Measurements from ENCODE around the gene ZBTB20. TPM values are rescaled to one million over a fixed set of nuclear protein-coding genes. Genes with fewer than 3 reads are reported as not detected.
A peak's percentile ranks its signal among the peaks of the same experiment; 100 is the strongest.

Gene ZBTB20
- total and polyA plus RNA-seq, 2 of the 4 experiments (the other 2 are of a cell fraction) = 0.75 to 14.7 TPM

- dilution Hi-C loops (cut with HindIII; ENCODE audit: low sequenced_read_pairs, unreplicated experiment) = no loop called here
- peaks cover 0 to 3% of the 10 kb centered on the region in 2 experiments; a peak in 1 of 4 replicates for H3K79me1 ChIP-seq (ENCODE audit: low read depth in 1 of 2, low read length in 2 of 2)
- H2AFZ ChIP-seq (replicated peaks; ENCODE audit: low read length, poor library complexity) = no peak overlapping the region
- no peak overlapping the region for H2AK9ac ChIP-seq (replicated peaks; ENCODE audit: low read depth, low read length, poor library complexity)
- no peak overlapping the region for H2BK15ac ChIP-seq (ENCODE audit: low read depth, low read length)
- no peaks in the 10 kb centered on the region for H4K20me1 ChIP-seq (ENCODE audit: insufficient read depth, low read length)
- ATAC-seq (ENCODE audit: low read depth) (peak; percentile 44), DNase-seq (peak; percentile 52)
- no peak overlapping the region for H4K8ac ChIP-seq (ENCODE audit: low read depth in 2 of 2, low read length in 2 of 2)
- H3K9me3 ChIP-seq (ENCODE audit: control insufficient read depth, insufficient read depth, low read length) = no peaks in the 10 kb centered on the region
- no peak overlapping the region for H4K5ac ChIP-seq (ENCODE audit: low read depth, low read length)
- H2AK5ac ChIP-seq (ENCODE audit: low read depth, low read length) = no peak overlapping the region
- CTCF ChIA-PET = no interaction called here
- no peak overlapping the region for H3K4ac ChIP-seq (ENCODE audit: low read depth, low read length)
- no peak overlapping the region for H2BK120ac ChIP-seq (ENCODE audit: low read depth, low read length)
- H3K27me3 ChIP-seq (ENCODE audit: control insufficient read depth, insufficient read depth, low read length) = no peaks in the 10 kb centered on the region
- H3K4me1 ChIP-seq (ENCODE audit: control insufficient read depth, insufficient read depth, low read length) = peaks cover 3% of the 10 kb centered on the region; the same call in 1 of the 2 replicates
- POLR2A ChIA-PET (ENCODE audit: unreplicated experiment) = interaction anchor here (0.6 to 0.7 kb wide), 2 partner anchors 39 to 348 kb away, joined by 3 read pairs; no protein-coding TSS in a partner anchor
- H3K27ac ChIP-seq (ENCODE audit: insufficient read depth, low read length) = no peak overlapping the region
- in situ Hi-C loops (cut with MboI; ENCODE audit: low sequenced_read_pairs) = no loop called here
- H3K23ac ChIP-seq (ENCODE audit: low read depth, low read length) = no peak overlapping the region
- peak overlapping the region; percentile 18; the same call in 1 of the 2 replicates for H3K4me2 ChIP-seq (ENCODE audit: low read depth, low read length)
- H3K36me3 ChIP-seq (ENCODE audit: control insufficient read depth, insufficient read depth, low read length) = no peaks in the 10 kb centered on the region
- no peak for TF ChIP-seq RFX5 (IDR thresholded peaks at IDR 0.05; ENCODE audit: low read depth, low read length)
- no peak for TF ChIP-seq RCOR1 (IDR thresholded peaks at IDR 0.05; ENCODE audit: insufficient replicate concordance, low read length)
- no peak for TF ChIP-seq FOS (IDR thresholded peaks at IDR 0.05; ENCODE audit: low read depth, low read length)
- no peak for TF ChIP-seq CEBPB (IDR thresholded peaks at IDR 0.05; ENCODE audit: low read depth, low read length)
- no peak for TF ChIP-seq CTCF (conservative IDR thresholded peaks at IDR 0.05; ENCODE audit: low read depth, low read length)
- peak; percentile 38; the same call in 1 of the 2 replicates for TF ChIP-seq MAFK (IDR thresholded peaks at IDR 0.05; ENCODE audit: low read depth, low read length)
- no peak for TF ChIP-seq MXI1 (IDR thresholded peaks at IDR 0.05; ENCODE audit: borderline replicate concordance, low read depth, low read length)
- no peak overlapping the region for H3K56ac ChIP-seq (ENCODE audit: extremely low read depth, insufficient read depth, low read length)
- no TSS peak for BruUV-seq (replicated peaks)
- H3K14ac ChIP-seq (replicated peaks; ENCODE audit: low read depth, low read length) = no peak overlapping the region
- no peak overlapping the region for H3K4me3 ChIP-seq (ENCODE audit: insufficient read depth, low read depth, low read length)
- H3K18ac ChIP-seq (ENCODE audit: low read depth, low read length) = no peak overlapping the region
- H2BK20ac ChIP-seq (ENCODE audit: low read depth, low read length) = no peak overlapping the region
- intact Hi-C loops (cut with micrococcal nuclease) = no loop called here
- H4K91ac ChIP-seq (ENCODE audit: insufficient read depth, low read depth, low read length) = no peak overlapping the region
- H2BK5ac ChIP-seq (ENCODE audit: low read depth, low read length, poor library complexity, severe bottlenecking) = no peak overlapping the region
- H3K9me1 ChIP-seq (ENCODE audit: insufficient read depth, low read length) = peaks cover 3% of the 10 kb centered on the region; the same call in 1 of the 2 replicates
- no peak overlapping the region for H3K9ac ChIP-seq (ENCODE audit: low read depth, low read length)
Observed at GRCh38 chr3:115062412-115062956, 84.6 kb downstream of the ZBTB20 start.

Data from IMR-90 (cell line).